GM20000 (cell line): Measurements from ENCODE around the gene NHLRC1.

Experiments used
- DNase-seq: peaks from one replicate; pipeline ENCODE4 v3.0.0; 2012; ENCODE audit warnings: low spot score
- TF ChIP-seq, protein P1 (sequence below): IDR thresholded peaks from 2 replicates; pipeline ENCODE4 v1.5.1; 2012; ENCODE audit warnings: mild to moderate bottlenecking, control low read depth; ENCODE audit errors: extremely low read depth, missing control alignments

Gene NHLRC1

DNA sequence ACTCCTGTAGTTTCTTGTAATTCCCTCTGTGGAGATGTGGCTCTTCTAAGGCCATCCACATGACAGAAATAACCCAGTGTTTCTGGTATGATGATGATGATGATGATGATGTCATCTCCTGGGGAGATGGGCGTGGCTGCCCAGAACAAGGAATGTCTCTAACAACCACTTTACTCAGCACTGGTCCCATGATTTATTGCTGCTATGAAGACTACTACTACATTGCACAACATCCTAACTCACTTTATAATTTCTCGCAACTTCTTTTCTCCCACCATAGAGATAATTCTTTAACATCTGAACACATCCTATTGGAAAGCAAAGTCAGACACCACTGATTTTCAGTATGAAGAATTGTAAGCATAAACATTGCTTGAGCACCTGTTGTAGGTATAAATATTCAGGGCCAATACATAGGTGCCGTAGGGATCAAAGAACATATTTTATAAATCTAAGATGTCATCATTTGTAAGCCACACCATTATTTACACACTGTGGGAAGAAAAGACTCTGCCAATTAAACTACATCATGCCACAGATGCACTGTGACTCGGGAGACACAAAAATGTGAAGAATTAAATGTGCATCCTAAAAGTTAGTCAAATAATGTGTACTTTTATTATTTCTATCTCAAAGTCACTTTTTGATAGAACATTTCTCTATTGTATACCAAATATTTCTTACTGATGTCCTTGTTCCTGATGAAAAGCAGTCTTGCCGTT is 26.0 kb upstream of the NHLRC1 start:
- DNase-seq: no peak
- TF ChIP-seq, protein P1, sequence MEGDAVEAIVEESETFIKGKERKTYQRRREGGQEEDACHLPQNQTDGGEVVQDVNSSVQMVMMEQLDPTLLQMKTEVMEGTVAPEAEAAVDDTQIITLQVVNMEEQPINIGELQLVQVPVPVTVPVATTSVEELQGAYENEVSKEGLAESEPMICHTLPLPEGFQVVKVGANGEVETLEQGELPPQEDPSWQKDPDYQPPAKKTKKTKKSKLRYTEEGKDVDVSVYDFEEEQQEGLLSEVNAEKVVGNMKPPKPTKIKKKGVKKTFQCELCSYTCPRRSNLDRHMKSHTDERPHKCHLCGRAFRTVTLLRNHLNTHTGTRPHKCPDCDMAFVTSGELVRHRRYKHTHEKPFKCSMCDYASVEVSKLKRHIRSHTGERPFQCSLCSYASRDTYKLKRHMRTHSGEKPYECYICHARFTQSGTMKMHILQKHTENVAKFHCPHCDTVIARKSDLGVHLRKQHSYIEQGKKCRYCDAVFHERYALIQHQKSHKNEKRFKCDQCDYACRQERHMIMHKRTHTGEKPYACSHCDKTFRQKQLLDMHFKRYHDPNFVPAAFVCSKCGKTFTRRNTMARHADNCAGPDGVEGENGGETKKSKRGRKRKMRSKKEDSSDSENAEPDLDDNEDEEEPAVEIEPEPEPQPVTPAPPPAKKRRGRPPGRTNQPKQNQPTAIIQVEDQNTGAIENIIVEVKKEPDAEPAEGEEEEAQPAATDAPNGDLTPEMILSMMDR: no peak

DNA sequence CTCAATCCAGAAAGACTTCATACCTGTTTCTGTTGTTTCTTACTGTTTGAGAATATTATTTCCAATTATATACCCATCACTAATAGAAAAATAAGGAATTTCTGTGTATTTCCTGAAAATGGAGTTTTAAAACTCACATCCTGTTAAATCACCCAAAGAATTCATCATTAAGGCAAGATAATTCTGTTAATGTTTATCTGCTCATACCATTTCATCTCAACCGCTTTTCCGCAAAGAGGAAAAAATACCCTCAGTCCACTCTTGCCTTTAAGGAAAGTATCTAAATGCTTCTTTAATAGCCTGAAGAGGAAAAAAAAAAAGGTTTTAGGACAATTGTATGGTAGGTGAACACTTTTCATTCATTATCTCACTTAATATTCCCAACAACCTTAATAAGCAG is 25.1 kb upstream of the NHLRC1 start:
- TF ChIP-seq, protein P1: no peak
- no peak for DNase-seq

DNA sequence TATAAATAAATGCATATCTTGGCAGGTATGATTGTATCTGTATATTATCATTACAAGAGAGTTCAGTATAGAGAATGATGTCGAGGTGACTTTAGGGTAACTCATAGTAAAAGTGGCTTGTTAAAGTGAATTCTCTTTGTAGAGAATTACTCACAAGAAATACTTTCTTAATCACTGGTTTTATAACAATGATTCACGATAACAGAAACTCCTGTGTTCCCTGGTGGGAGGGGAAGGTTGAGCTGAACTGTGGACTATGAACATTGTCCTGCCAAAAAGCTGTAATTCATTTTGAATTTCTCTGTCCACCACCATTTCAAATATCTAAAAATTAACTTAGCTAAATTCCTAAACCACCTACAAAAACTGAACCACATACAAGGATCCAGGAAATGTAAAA is 24.7 kb upstream of the NHLRC1 start:
- TF ChIP-seq, protein P1: no peak
- no peak for DNase-seq

DNA sequence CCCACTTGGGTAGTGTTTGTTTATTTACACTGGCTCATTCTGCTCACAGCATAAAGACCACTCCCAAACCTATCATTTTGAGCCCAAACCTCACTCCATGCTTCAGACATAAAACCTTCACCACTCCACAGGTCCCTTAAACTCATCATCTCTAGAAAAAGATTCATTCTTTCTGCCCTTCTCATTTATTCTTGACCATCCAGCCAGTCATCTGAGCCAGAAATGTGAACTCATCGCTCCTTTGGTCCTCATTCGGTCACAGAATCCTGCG is 20.0 kb upstream of the NHLRC1 start:
- no peak for DNase-seq
- TF ChIP-seq, protein P1: no peak

DNA sequence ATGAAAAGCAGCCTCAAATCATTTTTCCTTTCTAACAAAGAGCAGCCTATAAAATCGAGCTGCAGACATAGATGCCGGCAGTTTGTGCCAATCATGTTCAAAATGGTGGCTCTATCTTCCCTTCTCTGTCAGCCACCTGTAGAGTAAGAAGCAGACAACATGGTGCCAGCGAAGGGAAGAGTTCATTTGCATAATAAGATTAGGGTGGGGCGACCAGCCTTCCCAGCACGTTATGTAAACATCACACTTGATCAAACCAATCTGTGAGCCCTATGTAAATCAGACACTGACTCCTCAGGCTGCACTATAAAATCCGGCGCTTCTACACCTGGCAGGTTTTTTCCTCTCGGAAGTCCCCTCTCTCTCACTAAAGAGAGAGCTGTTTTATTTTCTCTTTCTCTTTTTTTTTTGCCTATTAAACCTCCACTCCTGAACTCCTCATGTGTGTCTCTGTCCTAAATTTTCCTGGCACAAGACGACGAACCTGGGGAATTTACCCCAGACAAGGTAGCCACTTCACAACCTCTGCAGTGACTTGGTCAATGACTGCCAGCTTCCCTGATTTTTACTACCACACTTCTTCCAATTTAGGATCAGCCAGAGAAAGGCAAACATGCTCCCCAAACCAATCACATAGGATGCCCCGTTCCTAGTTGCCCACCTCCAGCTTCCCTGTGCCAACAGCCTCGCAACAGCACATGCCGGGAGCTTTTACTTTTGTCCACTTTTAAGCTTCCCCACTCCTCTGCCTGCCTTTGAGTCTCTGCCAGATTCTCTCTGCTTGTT is 19.5 kb upstream of the NHLRC1 start:
- no peak for DNase-seq
- TF ChIP-seq, protein P1: no peak

DNA sequence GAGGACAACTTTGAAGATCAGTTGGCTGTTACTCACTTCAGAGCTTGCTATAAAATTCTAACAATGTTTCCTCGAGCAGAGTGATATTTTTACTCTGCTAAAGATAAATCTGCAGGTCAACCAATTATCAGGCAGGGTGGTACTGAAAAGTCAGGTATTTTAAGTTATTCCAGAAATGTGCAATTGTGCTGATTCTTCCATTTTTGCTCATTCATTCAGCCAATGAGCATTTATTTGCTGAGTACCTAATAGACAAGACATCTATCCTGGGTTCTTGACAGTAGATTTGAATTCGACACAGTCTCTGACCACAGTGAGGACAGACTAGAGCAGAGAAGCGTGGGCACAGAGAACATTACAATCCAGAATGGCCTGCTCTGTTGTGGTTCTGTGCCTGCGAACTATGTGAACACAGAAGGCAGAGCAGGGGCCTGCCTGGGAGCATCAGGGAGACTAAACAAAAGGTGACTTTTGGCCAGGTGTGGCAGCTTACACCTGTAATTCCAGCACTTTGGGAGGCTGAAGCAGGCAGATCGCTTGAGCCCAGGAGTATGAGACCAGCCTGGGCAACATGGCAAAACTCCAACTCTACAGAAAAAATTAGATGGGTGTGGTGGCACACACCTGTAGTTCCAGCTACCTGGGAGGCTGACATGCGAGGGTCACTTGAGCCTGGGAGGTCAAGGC is 17.6 kb upstream of the NHLRC1 start:
- TF ChIP-seq, protein P1: no peak
- DNase-seq: no peak

DNA sequence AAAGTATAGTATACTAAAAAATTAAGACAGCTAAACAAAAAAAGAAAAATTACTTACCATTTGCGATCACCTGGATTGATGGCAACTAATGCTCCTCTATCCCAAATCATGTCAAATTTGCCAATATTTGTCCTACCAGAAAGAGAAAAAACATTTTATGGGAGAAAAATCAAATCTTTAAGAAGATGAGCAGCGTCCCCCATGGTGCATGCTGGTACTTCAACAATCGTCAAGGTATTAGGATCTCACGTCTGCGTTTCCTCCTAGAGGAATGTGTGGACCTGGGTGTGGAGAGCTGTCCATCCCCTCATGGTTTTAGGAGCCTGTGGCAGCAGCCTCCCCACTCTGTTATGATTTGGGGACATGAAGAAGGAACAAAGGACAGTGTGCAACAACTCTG is 16.4 kb upstream of the NHLRC1 start:
- no peak for DNase-seq
- TF ChIP-seq, protein P1: no peak
